HG03159 (cell line): ENCODE results near the gene KCNJ3.
"Not testable (repeated sequence)": the region's sequence is repeated elsewhere in the genome, so short reads cannot be mapped to it uniquely, and the experiment has no call there.

Experiments used
- ATAC-seq: cut with Tn5 transposase; IDR thresholded peaks from one replicate; pipeline ENCODE4 v1.9.1; 2021; ENCODE audit warnings: mild to moderate bottlenecking, moderate library complexity; ENCODE audit not compliant: unreplicated experiment

Gene KCNJ3

DNA sequence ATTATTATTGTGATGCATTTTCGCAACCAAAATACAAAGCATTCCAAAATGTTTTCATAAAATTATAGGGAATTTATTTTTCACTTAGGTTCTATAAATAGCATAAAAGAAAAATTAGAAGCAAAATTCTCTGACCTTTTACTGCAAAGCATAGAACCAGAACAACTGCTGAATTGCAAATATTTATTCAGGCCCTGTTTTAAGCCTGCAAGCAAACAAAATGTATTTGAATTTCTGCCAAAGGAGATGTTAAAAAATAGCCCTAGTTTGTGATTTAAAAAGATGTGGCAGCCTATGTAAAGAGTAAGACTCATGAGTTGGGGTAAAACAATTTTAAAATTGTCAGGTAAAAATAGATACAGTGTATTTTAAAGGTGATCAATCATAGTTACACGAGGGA lies 138.1 kb downstream of the KCNJ3 start:
- ATAC-seq, result no peak

DNA sequence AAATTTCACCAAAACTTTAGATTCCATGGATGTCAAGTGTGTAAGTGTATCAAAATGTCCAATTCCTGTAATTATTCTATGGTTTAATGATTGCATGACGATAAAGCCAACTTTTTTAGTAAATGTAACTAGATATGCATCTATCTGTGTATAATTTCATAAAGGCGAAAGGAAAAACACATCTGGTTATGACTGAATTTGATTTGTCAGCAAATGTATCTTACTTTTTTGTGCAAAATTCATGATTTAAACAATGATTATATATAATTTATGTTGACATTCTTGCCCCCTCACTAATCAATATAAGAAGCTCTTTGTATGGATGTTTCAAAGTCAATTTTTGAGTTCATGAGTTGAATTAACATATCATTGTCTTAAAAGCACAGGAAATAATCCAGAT lies 138.5 kb downstream of the KCNJ3 start:
- no peak for ATAC-seq

DNA sequence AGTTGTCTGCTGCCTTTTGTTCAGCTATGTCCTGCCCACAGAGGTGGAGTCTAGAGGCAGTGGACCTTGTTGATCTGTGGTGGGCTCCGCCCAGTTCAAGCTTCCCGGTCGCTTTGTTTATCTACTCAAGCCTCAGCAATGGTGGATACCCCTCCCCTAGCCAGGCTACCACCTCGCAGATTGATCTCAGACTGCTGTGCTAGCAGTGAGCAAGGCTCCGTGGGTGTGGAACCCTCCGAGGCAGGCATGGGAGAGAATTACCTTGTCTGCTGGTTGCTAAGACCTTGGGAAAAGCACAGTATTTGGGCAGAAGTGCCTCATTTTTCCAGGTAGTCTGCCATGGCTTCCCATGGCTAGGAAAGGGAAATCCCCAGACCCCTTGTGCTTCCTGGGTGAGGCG lies 146.0 kb downstream of the KCNJ3 start:
- ATAC-seq, result no peak

DNA sequence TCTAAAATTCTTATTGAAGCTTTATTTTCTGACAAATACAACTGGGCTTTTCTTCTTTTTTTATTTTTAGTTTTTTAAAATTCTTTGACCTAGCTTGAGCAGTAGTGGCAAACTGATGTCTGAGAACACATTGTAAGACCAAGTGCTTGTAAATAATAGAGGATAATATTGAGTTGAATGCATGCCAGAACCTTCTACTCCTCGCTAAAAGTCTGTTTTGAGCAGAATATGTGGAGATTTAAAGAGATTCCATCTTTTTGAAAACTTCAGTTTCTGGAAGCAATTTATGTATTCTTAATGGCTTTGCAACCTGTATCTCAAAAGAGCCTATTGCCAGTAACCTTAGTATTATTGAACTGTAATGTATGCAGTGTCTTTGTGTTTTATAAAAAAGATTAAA lies 148.3 kb downstream of the KCNJ3 start:
- ATAC-seq, result no peak

DNA sequence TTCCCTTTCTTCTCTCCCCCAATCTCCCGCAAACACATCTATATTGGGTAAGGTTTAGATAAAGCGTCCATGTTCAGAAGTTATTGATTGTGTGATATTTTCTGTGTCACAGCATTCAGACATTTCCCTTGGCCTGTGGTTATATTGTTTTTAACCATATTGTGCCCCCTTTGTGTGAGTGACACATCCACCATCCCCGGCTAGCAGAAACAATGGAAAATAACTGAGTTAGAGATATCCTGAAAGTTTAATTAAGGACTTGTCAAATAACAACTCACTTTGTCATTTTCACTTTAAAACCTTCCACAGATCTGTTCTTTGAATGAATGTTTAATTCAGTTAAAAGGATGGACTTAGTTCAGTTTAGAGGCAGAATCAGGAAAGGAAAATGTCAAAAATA lies 151.0 kb downstream of the KCNJ3 start:
- ATAC-seq, result no peak

DNA sequence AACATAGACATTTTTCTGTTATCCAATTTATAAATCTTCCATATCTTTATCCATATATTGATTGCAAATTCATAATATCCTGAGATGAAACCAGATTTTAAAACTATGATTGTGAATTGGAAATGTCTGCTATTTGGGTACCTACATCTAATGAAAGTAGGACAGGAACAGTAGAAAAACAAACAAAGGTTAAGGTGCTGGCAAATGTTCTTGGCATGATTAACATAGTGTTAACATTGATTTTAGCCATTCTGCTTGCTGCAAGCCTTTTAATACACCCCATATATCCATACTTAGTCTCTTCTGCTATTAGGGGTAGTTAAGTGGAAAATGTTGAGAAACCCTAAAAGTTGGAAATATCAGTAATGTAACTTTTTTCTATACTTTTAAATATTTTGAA lies 152.0 kb downstream of the KCNJ3 start:
- no peak for ATAC-seq

DNA sequence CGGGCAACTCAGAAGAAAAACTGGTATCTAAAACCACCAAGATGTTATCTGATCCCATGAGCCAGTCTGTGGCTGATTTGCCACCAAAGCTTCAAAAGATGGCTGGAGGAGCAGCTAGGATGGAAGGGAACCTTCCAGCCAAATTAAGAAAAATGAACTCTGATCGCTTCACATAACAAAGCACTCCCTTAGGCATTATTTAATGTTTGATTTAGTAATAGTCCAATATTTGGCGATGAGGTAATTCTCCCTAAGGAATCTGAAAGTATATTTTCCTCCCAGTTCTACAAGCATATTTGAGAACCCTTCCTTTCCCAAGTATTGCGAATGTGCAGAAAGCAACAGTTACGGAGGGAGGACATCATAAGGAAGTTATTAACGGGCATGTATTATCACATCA lies 156.6 kb downstream of the KCNJ3 start:
- no peak for ATAC-seq

DNA sequence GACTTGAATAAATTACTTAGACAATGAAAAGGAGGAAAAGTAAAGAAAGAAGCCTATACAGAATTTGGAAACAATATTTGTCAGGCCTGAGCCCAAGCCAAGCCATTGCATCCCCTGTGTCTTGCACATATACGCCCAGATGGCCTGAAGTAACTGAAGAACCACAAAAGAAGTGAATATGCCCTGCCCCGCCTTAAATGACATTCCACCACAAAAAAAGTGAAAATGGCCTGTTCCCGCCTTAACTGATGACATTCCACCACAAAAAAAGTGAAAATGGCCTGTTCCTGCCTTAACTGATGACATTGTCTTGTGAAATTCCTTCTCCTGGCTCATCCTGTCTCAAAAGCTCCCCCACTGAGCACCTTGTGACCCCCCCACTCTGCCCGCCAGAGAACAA lies 168.7 kb downstream of the KCNJ3 start:
- not testable (repeated sequence) for ATAC-seq

DNA sequence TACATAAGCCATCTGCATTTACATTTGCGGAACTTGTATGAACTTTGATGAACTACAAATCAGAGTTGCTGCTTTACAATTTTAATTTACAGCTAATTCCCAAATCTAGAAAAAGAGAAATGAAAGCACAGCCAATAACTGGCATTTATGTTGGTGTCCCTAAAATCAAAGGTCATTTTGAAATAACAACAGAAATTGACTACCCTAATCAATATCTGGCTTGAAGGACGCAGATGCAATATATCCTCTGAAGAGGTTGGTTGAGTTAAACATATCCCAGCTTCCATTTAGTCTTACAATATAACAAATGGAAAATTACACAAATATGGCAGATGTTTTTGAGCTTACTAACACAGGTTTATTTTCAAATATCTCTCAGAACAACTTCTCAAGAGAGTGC lies 177.5 kb downstream of the KCNJ3 start:
- no peak for ATAC-seq

DNA sequence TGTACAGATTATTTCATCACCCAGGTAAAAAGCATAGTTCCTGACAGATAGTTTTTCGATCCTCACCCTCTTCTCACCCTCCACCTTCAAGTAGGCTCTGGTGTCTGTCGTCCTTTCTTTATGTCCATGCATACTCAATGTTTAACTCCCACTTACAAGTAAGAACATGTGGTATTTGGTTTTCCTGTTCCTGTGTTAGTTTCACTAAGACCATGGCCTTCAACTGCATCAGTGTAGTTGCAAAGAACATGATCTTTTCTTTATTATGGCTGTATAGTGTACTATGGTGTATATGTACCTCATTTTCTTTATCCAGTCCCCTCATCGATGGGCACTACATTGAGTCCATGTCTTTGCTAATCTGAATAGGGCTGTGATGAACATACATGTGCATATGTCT lies 184.2 kb downstream of the KCNJ3 start:
- ATAC-seq, result no peak

DNA sequence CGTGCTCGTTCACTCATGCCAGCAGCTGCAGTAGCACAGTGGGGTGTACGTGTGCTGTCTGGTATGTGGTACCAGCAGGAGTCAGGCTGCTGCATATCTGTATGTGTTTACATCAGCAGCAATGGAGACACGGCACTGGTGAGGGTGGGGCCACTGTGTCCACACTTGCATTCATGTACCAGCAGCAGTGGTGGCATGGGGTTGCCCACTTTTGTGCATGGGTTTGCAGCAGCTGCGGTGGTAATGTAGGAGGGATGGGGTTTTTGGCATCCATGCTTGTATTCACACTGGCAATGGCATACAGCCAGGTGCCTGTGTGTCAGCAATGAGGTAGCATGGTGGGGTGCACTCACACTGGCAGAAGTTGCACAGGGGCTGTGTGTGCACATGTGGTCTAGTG lies 187.8 kb downstream of the KCNJ3 start:
- ATAC-seq, result no peak

DNA sequence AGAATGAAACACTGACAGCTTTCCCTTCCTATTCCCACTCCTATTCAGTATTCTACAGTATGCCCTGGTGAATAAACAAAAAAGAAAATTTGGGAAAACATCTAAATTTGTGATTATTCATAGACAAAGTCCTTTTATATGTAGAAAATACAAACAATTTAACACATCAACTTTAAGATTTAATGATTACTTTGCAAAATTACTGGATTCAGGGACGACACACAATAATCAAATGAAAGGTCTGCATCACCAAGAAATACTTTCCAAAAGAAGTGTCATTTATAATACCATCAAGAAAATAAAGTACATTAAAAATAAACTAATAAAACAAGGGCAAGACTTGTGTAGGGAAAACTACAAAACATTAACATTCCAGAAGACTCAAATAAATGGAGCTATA lies 199.8 kb downstream of the KCNJ3 start:
- no peak for ATAC-seq

DNA sequence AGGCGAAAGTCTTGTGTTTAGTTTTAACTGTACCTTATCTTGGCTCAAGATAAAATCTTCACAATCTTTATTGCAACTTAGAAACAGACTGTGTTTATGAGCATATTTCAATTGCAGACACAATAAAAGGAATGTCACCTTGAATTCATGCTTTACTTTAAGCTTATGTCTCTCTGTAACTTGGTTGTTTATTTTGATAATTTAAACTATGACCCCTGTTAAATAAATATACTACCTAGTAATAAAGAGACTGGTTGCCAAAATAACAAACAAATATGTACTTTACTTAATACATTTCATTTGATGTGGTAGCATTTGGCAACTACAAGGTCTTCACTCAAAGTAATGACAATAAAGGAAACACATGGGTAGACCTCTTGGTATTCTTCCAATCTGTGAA lies 202.6 kb downstream of the KCNJ3 start:
- no peak for ATAC-seq
